Left renal pelvis (tissue), 4 donors: Measurements from ENCODE around the gene DPM2. TPM values are rescaled to one million over a fixed set of nuclear protein-coding genes. Genes with fewer than 3 reads are reported as not detected.

Source experiments
- DNase-seq, 4 donors: peaks; one replicate each; pipeline ENCODE4 v3.0.0-alpha.2; 2013; ENCODE audit warnings: low read depth in 4 of 4, low spot score in 3 of 4
- polyA plus RNA-seq, 4 donors: library from polyadenylated mRNA; unstranded; fragments of 120-200 nt; gene quantifications; one replicate each; pipeline ENCODE4 v1.2.1, GENCODE V29; 2013; ENCODE audit not compliant: insufficient read length in 4 of 4

DPM2 gene
- polyA plus RNA-seq, 4 donors, result 33.5 to 38.7 (median 36.4) TPM

- no peak for DNase-seq
Observed at GRCh38 chr9:127921557-127922120, 16.0 kb downstream of the DPM2 start.

GRCh38 chr9:127920794-127921193, 16.9 kb downstream of the DPM2 start:
- DNase-seq, result no peak

DNA sequence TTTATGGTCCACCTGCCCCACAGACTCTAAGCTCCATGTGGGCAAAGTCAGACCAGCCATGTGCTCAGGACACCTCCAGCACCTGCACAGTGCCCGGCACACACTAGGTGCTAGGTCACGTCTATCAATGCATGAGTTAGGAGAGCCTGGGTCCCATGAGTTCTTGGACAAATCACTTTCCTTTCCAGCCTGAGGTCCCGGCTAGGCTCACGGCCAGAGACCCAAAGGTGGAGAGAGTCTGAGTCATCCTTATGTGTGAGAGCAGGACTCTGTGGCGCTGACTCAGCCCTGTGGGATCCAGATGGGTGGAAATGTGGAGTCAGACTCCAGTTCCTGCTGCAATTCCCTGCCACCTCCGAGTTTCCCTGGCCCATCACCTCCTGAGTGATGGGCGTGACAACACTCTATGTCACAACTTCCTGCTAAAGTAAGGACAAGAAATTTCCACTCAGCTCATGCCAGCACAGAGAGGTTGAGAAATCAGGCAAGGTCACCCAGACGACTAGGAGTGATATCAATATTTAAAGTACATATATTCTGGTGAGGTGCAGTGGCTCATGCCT, 18.3 kb downstream of the DPM2 start:
- no peak for DNase-seq

DNA sequence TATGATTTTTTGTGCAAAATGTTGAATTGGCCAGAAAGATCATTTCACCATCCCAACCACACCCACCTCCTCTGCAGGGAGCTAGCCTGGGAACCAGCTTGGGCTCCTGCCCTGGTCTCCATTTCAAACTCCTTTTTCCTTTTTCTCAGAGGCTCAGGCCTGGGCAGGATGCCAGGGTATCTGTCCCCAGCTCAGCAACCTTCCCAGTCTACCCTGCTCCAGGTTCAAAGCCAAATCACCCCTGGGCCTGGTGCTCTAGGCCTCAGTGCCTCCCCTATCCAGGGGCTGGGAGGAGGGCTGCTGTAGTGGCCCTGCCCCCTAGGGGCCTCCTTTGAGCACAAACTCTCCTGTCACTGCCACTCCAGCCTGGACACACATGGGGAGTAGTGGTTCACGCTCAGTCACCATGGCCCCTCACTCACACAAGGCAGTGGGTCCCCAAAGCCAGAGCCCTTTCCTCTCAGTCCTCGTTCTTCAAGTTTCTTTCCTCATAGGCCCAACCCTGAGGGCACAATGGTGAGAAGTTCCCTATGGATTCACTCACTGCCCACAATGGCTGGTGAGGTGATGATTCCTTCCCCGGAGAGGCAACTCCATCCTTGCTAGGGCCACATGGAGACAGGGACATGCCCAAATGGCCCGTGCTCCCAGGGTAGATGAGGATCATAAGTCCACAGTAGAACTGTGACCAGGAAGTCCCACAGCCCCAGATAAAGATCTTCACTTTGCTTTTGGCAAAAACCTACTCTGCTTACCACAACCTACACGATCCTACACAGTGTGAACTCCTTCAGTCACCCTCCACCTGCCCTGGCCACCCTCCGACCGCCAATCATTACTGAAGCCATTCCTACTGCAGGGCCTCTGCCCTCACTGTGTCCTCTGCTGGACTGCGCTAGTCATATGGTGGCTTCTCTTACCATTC, 19.2 kb downstream of the DPM2 start:
- DNase-seq, result no peak

DNA sequence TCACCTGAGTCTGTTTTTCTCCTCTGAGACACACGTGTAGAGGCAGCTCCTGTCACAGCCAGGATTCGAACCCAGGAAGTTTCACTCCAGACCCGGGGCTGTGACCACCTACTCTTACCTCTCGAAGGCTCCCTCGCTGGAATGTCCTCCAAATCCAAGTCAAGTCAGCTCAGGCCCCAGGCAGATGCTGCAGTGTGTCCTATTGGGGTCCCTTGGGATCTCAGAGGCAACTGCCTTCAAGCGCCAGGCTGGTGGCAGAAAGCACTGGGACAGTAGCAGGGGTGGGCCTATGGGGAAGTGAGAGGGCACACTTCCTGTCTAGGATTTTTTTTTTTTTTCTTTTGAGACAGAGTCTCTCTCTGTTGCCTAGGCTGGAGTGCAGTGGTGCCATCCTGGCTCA, 20.1 kb downstream of the DPM2 start:
- DNase-seq, result no peak

GRCh38 chr9:127916720-127917581, 20.7 kb downstream of the DPM2 start, which contains the start of gene ST6GALNAC4:
ST6GALNAC4 (minus strand) TSS chr9:127917041; CDS start chr9:127916419, 622 bp downstream.
- peak in 2 of 4 donors; percentile 66 to 82 for DNase-seq

DNA sequence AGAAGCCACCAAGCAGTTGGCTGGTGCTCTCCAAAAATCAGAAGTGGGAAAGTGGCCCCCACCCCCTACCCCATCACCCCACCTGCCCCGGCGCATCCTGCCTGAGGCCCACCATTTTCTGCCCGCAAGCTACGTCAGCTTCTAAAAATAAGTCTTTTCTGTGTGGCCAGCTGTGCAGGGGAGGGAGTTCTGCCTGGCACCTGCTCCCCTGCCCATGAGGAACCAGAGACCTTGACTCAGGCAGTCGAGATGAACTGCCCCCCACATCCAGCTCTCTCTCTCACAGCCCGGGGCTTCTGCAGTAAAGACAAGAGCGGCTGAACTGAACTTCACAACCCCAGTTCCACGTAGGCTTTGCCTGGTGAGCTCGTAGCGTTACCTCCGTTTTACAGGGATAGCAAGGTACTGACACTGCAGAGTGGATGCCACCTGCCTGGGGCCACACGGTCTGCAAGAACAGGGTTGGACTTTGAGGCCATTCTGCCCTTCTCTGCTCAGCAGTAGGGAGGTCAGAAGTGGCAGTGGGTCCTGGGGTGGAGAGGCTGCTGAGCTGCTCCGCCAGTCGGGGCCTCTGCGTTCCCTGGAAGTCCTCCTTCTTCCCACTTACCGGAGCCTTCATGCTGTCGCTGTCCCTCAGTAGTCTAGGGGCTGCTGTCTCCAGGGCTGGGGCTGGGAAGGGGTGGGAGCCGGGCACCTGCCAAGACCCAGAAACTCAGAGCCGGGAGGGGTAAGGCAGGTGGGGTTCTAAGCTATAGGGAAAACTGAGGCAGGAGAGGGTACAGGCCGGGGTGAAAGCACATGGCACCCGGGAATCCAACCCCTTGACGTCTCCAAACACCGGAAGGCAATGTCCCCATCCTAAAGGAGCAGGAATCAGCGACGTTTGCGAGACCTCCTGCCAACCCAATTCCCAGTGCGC, 21.6 kb downstream of the DPM2 start:
- DNase-seq, result no peak

- no peak for DNase-seq
Observed at GRCh38 chr9:127915325-127915752, 22.3 kb downstream of the DPM2 start.

DNA sequence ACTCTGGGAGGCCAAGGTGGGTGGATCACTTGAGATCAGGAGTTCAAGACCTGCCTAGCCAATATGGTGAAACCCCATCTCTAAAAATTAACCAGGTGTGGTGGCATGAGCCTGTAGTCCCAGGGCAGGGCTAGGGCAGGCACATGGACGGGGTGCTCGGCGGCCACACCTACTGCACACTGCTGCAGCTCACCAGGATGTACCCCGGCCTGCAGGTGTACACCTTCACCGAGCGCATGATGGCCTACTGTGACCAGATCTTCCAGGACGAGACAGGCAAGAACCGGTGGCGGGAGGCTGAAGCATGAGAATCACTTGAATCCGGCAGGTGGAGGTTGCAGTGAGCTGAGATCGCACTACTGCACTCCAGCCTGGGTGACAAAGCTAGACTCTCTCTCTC, 24.0 kb downstream of the DPM2 start:
- DNase-seq, result no peak

GRCh38 chr9:127912882-127913281, 24.8 kb downstream of the DPM2 start:
- DNase-seq, result no peak

DNA sequence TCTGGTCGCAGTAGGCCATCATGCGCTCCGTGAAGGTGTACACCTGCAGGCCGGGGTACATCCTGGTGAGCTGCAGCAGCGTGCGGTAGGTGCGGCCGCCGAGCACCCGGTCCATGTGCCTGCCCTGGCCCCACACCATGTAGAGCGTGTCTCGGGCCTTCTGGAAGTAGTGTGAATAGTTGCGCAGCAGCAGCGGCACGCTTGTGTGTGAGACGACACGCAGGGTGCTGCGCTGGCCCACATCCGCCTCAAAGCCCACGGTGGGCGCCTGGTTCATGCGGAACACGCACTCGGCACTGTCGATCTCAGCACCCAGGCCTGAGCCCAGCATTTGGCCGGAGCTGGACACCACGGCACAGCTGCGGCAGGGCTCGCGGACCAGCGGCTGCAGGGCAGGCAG, 25.4 kb downstream of the DPM2 start:
- no peak for DNase-seq

DNA sequence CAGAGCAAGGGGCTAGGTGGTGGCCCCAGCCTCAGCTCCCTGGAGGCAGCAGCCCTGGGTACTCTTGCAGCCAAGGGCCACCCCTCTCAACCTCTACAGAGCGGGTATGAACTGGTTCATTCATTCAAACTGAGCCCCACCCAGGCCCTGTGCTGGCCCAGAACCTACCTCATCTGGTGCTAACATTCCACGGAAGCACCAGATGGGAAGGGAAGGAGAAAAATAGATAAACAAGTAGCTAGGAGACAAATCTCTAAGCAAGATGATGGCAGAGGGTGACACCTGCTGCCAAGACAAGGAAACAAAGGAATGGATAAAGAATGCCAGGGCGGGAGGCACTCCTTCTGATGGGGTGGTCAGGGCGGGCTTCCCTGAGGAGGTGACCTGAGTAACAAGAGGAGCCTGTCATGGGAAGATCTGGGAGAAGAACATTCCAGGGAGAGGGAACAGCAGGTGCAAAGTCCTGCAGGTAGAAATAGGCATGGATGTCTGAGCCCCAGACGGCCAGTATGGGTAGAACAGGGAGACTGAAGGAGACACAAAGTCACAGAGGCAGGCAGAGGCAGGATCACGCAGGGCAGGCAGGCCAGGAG, 26.9 kb downstream of the DPM2 start:
- DNase-seq, result no peak

GRCh38 chr9:127909839-127910273, 27.8 kb downstream of the DPM2 start:
- DNase-seq, result no peak

GRCh38 chr9:127908660-127908926, 29.1 kb downstream of the DPM2 start:
- no peak for DNase-seq

DNA sequence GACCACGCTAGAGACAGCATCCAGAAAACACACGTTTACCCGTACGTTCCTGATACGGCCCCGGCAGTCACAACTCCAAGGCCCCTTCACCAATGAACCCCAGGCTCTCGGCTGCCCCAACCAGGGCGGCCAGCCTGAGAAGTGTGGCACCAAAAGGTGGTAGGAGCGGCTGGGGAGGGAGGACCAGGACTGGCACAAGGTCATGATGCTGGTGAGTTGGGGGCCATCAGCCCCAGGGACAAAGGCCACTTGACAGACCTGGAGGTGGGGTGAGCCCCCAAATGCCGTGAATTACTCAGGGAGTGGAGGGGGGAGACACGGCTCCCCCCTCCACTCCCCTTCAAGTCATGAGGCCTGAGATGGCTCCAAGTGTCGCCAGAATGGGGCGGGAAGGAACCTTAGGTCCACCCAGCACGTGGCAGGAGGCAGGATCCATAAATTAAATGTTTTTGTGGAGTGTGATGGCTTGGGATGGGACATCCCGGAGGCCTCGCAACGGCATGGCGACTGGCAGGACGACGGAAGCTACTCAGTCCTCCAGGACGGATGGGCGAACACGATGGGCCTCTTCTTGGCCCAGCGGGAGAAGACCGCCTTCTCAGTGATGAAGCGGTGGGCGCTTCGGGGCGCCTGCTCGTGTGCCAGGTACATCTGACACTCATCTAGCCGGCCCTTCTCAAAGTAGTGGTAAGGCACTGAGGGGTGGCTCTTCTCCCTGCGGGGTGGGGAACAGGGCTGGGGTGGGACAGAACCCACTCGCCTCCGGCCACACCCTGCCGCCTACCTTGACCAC, 29.6 kb downstream of the DPM2 start:
- no peak for DNase-seq

DNA sequence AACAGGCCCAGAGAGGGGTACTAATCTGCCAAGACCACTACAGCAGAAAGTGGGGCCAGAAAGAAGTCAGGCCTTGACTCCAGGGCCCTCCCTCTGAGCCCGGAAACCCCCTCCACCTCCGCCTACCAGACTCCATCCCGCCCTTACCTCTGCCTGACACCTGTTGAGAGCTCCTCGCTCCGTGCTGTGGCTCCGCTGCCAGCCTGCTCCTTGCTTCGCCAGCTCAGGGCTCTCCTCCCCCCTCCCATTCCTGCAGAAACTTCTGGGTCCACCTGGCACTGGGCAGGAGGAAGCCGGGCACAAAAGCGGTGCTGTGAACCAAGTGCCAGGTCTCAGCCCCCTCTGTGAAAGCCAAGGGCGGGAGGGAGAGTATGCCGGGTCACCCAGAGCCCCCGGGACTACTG, 31.9 kb downstream of the DPM2 start:
- DNase-seq, result no peak

- no peak for DNase-seq
Observed at GRCh38 chr9:127905004-127905728, 32.5 kb downstream of the DPM2 start.

DNA sequence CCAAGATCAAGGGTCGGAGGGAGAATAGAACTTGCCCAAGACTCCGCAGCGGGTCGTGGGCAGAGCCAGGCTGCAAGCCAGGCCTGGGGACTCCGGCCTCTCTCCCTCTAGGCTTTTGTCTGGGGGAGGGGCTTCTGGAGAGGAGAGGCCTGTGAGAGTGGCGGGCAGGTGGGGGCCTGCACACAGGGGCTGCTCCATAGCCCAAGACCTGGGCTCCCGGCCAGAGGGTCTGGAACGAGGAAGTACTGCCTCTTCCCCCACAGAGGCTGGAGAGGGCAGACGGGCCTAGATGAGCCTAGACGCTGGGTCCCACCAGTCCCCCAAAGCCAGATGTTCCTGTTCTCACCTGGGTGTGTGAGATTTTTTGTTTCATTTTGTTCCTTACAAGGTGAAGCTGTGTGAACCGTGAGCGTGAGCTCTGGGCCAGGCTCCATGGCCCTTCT, 33.1 kb downstream of the DPM2 start:
- DNase-seq, result no peak
